Mammary epithelial cell (primary cell): Measurements from ENCODE around the gene BOK.

ENCODE experiments used
- EZH2 ChIP-seq: IDR thresholded peaks from 2 replicates; pipeline ENCODE4 v1.6.1; 2012; ENCODE audit warnings: low read length, inconsistent platforms, borderline replicate concordance
- TF ChIP-seq, protein P1 (sequence below), 2 donors: IDR thresholded peaks in 1 of 2; conservative IDR thresholded peaks in 1 of 2; 2 replicates each; pipeline ENCODE4 v1.5.1; 2011 to 2012; ENCODE audit warnings: inconsistent platforms in 2 of 2, low read length in 2 of 2, mild to moderate bottlenecking in 2 of 2, control low read depth in 1 of 2, low read depth in 1 of 2; ENCODE audit not compliant: insufficient read depth in 1 of 2; ENCODE audit errors: extremely low read depth in 1 of 2

DNA sequence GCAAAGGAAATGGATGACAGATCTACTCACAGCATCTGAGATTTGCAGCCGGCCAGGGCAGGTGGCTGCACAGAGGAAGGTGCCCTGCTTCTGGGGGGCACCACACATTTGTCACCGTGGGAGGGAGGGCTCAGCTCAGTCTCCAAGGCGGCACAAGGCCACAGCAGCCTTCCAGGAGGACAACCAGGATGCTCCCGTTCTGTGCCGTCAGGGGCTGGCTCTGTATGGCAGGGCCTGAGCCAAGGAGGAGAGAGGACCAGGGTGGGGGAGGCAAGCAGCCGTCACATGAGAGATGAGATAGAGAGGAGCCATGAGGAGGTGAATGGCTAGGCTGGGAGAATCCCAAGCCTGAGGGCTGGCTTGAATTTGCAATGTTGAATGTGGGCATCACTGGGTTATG lies 4.6 kb upstream of the BOK start:
- TF ChIP-seq, protein P1, sequence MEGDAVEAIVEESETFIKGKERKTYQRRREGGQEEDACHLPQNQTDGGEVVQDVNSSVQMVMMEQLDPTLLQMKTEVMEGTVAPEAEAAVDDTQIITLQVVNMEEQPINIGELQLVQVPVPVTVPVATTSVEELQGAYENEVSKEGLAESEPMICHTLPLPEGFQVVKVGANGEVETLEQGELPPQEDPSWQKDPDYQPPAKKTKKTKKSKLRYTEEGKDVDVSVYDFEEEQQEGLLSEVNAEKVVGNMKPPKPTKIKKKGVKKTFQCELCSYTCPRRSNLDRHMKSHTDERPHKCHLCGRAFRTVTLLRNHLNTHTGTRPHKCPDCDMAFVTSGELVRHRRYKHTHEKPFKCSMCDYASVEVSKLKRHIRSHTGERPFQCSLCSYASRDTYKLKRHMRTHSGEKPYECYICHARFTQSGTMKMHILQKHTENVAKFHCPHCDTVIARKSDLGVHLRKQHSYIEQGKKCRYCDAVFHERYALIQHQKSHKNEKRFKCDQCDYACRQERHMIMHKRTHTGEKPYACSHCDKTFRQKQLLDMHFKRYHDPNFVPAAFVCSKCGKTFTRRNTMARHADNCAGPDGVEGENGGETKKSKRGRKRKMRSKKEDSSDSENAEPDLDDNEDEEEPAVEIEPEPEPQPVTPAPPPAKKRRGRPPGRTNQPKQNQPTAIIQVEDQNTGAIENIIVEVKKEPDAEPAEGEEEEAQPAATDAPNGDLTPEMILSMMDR (conservative IDR thresholded peaks at IDR 0.05 in 1 of 2, IDR thresholded peaks at IDR 0.05 in 1 of 2; ENCODE audit: extremely low read depth in 1 of 2, insufficient read depth in 1 of 2, low read depth in 1 of 2, low read length in 2 of 2) = no peak
- no peak for TF ChIP-seq EZH2
